Measurements from ENCODE around the gene HMOX1.

HMOX1 gene

DNA sequence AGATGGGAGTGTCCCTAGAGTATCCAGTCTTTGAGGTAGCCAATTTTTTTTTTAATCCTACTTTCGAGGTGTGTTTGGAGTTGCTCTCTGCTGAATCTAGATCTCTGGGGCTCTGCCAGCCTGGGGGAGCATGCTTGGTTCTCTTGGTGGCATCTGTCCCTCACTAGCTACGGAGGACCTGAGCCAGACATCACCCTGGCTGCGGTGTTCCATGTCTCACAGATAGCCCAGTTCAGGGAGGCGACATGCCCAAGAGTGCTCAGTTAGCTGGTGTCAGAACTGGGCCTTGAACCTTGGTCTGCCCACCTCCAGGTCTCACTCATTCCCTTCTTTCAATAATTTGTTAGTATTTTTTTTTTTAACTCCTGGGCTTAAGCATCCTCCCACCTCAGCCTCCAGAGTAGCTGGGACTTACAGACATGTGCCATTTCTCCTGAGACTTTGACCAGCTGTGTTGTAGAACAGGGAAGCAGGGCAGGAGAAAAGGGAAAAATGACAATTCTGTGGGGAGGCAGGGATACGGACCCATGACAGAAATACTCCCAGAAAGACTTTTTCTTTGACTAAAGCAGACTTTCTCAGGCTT is 621 bp downstream of the HMOX1 start:
- no peak for DNase-seq

DNA sequence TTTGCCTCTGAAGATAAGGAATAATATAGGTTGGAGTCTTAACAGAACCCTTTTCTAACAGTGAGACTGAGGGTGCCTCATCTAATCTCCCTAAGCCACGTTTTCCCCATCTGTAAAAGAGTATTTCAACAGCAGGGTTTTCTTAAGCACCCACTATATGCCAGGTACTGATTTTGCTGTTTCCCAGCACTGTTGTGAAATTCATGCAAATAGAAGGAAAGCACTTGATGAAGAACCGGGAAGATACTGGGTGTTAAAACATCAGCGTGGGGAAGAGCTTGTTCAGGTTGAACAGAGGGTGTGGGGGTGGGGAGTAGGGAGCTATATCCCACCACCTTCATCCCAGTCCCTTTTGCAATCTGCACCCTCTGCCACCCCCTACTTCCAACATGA is 2.8 kb downstream of the HMOX1 start:
- no peak for DNase-seq

DNA sequence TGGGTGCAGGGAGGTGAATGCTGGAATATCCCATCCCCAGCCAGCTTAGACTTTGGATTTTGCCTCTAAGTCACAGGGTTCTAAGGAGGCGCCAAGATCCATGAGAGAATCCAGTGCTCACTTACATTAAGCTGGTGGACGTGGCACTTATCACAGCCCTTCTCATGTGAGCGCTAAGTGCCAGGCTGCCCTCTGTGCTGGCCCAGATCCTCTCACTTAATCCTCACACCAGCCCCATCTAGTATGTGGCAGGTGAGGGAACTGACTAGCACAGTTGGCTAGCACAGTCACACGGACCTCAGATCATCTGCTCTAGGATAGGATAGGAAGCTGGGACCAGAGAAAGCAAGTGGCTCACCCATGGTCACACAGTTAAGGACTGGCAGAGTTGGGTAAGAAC is 3.6 kb downstream of the HMOX1 start:
- DNase-seq, result no peak

DNA sequence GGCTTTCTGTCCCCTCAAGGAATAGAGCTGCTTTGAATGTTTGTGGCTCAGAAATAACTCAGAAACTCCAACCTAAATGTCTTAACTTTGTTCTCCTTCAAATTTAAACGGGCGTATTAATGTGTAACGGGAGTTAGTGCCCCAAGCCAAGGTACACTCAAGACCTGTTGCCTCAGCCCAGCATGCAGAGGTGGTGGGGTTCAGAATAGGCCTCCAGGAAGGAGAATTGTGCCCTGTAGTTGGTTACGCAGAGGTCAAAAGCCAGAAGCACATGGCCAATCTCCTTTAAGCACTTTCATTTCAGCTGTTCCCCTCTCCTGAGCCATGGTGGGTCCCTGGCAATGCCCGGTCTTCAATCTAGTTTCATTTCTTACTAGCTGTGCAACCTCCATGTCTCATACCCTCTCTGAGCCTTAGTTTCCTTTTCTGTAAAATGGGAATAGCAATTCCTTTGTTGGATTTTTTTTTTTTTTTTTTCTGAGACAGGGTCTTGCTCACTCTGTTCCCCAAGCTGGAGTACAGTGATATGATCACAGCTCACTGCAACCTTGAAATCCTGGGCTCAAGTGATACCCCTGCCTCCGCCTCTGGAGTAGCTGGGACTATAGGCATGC is 4.2 kb downstream of the HMOX1 start:
- no peak for DNase-seq

DNA sequence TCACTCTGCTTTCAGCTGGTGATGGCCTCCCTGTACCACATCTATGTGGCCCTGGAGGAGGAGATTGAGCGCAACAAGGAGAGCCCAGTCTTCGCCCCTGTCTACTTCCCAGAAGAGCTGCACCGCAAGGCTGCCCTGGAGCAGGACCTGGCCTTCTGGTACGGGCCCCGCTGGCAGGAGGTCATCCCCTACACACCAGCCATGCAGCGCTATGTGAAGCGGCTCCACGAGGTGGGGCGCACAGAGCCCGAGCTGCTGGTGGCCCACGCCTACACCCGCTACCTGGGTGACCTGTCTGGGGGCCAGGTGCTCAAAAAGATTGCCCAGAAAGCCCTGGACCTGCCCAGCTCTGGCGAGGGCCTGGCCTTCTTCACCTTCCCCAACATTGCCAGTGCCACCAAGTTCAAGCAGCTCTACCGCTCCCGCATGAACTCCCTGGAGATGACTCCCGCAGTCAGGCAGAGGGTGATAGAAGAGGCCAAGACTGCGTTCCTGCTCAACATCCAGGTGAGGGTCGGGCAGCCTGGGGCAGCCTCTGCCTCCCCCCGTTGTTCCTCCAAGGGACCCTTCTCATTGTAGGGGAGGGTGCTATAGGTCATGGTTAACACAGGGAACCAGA is 5.9 kb downstream of the HMOX1 start:
- DNase-seq, result no peak

DNA sequence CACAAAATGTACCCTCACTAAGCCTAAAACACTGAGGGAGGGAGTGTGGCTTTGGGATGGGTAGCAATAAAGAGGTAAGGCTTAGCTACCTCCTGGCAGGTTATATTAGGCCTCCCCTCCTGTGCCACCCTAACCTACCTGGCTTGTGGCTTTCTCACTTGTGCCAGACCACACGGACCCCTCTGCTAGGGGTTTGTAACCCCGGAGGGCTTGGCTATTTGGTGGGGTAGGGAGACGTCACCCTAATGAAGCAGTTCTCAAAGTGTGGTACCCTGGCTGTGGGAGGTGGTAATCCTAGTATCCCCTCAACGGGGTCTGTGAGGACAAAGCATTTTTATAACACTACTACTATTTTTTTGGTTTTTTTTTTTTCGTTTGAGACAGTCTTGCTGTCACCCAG is 10.0 kb downstream of the HMOX1 start:
- DNase-seq, result no peak

DNA sequence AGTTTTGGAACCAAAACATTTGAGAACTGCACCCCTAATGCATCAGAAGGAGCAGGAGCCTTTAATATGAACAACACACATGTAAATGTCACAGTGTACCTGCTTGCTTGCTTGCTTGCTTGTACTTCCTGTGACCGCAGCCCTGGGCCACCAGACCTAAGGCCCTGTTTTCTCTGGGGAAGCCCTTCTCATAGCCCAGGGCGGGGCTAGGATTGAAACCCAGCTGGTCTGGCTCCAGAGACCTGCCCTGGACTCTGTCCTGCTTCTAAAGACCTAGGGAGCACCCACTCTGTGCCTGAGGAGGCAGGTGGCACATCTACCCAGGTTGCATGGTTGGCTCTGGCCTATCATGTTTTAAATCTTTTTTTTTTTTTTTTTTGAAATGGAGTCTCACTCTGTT is 11.5 kb downstream of the HMOX1 start:
- no peak for DNase-seq

DNA sequence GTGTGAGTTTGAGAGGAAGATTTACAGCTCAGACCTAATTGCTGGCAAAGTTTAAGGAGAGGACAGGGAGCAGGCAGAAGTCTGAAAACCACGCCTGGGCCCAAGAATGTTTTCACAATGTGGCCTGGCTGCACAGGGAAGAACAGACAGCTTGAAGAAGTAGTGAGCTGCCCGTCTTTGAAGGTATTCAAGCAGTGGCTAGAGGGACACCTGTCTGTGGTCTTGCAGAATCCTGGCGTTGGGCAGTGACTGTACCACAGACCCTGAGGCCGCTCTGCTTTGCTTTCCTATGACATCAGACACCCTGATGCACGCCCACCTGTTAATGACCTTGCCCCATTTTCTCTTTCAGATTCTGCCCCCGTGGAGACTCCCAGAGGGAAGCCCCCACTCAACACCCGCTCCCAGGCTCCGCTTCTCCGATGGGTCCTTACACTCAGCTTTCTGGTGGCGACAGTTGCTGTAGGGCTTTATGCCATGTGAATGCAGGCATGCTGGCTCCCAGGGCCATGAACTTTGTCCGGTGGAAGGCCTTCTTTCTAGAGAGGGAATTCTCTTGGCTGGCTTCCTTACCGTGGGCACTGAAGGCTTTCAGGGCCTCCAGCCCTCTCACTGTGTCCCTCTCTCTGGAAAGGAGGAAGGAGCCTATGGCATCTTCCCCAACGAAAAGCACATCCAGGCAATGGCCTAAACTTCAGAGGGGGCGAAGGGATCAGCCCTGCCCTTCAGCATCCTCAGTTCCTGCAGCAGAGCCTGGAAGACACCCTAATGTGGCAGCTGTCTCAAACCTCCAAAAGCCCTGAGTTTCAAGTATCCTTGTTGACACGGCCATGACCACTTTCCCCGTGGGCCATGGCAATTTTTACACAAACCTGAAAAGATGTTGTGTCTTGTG is 12.5 kb downstream of the HMOX1 start:
- no peak for DNase-seq

DNA sequence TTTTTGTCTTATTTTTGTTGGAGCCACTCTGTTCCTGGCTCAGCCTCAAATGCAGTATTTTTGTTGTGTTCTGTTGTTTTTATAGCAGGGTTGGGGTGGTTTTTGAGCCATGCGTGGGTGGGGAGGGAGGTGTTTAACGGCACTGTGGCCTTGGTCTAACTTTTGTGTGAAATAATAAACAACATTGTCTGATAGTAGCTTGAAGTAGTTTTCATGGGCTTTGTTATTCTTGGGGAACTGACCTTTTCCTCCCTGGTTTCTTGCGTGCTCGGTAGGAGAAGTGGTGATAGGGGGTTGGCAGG is 13.1 kb downstream of the HMOX1 start:
- no peak for DNase-seq

DNA sequence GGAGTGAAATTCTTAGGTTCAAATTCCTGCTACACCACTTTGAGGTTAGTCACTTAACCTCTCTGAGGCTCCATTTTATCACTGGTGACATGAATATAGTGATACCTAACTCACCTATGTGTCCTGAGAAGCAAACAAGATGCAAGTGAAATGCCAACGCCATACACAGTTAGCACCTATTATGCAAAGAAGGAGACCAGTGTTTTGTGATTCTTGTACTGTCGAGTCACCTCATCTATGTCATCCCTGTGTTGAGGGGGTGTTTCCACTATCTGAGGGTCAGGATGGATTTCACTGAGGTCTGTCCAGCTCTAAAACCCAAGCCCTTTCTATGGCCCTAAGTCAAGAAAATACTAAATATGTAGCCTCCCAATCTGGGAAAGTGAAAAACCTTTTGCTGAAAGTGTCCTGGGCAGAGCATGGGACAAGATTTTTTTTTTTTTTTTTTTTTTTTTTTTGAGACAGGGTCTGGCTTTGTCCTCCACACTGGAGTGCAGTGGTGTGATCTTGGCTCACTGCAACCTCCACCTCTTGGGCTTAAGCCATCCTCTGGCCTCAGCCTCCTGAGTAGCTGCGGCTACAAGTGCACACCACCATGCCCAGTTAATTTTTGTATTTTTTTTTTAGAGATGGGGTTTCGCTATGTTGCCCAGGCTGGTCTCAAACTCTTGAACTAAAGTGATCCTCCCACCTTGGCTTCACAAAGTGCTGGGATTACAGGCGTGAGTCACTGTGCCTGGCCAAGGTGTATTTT is 14.1 kb downstream of the HMOX1 start:
- no peak for DNase-seq

DNA sequence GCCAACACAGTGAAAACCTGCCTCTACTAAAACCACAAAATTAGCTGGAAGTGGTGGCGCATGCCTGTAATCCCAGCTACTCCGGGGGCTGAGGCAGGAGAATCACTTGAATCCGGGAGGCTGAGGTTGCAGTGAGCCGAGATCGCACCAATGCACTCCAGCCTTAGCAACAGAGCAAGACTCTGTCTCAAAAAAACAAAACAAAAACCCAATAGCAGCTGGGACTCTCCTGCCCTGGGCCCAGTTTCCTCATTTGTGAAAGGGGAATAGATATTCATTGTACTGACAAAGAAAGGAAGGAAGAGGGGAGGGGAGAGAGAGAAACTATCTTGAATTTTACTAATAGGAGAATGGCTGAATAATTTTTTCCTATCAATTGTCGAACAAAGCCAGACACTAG is 15.7 kb downstream of the HMOX1 start:
- DNase-seq, result peak; percentile 28 to 54

DNA sequence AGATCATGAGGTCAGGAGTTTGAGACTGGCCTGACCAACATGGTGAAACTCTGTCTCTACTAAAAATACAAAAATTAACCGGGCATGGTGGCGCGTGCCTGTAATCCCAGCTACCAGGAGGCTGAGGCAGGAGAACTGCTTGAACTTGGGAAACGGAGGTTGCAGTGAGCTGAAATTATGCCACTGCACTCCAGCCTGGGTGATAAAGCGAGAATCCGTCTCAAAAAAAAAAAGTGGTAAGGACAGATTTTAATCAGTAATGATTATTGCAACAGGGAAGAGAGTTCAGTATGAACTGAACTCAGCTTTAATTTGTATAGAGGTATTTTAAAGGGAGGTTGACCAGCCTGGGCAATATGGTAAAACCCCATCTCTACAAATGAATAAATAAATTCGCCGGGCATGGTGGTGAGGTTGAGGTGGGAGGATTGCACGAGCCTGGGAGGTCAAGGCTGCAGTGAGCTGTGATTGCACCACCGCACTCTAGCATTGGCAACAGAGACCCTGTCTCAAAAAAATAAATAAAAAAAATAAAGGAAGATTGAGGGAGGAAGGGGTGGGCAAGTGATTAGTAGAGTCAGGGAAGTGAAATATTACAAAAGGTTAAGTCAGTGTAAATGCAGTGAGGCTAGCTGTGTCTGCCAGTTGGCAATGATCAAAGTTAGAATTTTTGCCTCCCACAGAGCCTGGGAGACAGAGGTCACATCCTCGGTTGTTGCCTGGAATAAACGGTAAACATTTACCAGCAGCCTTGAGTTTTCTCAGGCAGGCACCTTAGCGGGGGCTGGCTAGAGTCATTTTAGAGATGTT is 16.4 kb downstream of the HMOX1 start:
- DNase-seq, result no peak

DNA sequence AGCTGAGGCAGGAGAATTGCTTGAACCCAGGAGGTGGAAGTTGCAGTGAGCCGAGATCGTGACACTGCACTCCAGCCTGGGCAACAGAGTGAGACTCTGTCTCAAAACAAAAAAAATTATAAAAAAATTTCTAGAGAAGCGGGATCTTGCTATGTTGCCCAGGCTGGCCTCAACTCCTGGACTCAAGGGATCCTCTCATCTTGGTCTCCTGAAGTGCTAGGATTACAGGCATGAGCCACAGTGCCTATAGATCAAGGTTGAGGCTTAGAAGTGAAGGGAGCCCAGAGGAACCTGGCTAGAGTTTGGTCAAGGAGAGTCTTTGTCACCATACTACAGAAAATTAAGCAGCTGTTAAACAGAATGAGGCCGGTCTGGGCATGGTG is 17.7 kb downstream of the HMOX1 start:
- no peak for DNase-seq

DNA sequence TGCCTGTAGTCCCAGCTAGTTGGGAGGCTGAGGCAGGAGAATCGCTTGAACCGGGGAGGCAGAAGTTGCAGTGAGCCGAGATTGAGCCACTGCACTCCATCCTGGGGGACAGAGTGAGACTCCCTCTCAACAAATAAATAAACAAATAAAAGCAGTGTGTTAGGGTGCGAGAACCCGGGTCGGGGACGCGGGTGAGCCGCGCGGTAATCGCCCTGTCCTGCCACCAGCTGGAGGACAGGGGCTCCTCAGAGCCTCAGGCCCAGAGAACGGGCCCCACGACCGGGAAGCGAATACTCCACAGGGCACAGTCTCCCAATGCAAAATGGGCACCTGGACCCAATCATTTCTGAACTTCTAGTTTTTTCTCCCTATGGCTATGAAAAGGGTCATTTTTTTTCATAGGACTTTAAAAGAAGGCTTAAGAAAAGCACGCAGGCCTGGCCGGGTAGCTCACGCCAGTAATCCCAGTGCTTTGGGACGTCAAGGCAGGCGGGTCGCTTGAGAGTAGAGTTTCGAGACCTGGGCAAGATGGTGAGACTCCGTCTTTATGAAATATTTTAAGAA is 18.3 kb downstream of the HMOX1 start:
- no peak for DNase-seq

DNA sequence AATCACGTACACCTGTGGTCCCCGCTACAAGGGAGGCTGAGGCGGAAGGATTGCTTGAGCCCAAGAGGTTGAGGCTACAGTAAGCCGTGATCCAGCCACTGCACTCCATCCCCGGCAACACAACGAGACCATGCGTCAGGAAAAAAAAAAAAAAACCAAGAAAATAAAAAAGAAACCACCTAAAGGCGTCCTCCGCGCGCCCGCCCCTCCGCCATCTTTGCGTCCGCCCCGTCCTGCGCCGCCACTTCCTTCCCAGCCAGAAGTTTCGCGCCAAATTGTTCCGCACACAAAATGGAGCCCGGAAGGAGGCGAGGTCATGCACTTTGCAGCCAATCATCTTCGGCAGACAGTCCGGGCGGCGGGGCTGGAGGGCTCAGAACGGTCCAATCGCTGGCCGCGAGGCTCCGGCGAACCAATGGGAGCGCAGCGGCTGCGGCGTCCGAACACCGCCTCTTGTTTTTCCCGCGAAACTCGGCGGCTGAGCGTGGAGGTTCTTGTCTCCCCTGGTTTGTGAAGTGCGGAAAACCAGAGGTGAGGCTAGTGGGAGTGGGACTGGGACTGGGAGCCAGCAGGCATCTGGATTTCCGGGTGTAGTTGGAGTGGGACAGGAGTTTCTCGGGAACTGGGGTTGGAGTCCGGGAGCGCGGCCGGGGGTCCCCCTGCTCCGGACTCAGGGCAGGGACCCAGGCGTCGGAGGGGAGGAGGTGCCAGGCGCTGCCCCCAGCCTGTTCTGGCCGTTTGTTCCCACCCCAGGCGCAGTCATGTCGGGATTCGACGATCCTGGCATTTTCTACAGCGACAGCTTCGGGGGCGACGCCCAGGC is 19.0 kb downstream of the HMOX1 start, which contains the start of gene MCM5:
TSS of gene MCM5 (plus strand) at position 463 of the 823 bp plus-strand sequence. CDS start at position 762, 299 bp downstream.
- DNase-seq, result peak; percentile 98 to 99

DNA sequence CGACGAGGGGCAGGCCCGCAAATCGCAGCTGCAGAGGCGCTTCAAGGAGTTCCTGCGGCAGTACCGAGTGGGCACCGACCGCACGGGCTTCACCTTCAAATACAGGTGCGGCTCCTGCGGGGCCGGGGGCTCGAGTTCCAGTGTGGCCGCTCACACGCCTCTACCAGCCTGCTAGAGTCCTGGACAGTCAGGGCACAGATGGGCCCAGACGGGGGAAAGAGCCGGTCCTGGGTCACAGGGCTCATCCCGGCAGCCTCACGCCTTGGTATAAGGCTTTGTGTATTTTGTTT is 19.6 kb downstream of the HMOX1 start:
- no peak for DNase-seq

DNA sequence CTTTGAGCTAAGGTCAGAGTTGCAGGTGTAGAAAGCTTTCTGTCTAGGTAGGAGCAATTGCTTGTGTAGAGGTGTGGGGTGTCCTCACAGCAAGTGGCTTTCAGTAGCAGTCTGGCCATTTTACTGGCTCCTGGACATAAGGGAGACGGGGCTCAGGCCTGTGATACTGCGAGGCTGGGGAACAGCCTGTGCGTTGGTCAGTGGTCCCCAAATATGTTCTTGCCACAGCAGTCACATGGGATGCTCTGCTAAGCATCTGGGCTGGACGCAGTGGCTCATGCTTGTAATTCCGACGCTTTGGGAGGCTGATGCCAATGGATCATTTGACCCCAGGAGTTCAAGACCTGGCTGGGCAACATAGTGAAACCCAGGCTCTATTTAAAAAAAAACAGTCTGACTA is 21.0 kb downstream of the HMOX1 start:
- DNase-seq, result no peak

DNA sequence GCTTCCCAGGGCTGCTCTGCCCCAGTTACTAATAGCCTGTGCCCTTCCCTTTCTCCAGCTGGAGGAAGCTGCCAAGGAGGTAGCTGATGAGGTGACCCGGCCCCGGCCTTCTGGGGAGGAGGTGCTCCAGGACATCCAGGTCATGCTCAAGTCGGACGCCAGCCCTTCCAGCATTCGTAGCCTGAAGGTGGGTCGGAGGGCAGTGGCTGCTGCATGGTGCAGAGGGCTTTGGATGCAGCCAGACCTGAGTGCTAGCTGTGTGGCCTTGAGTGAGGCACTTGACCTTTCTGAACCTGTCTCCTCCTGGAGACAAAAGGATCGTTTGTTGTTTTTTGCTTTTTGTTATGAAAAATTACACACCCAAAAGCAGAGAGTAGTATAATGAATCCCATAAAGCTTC is 22.5 kb downstream of the HMOX1 start:
- no peak for DNase-seq

DNA sequence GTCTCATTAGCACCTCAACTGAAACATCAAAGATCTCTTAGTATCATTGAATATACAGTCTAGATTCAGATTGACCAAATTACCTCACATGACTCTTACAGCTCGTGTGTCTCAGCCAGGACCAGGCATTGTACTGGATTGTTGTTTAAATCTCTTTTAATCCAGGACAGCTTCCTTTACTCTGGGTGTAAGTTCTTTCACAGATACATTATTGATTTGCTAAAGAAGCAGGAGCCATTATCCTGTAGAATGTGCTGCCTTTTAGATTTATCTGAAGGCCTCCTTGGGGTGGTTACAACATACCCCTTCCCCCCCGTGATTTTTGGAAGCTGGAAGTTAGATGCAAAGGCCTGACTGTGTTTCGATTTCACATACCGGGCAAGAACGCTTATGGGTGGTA is 23.3 kb downstream of the HMOX1 start:
- no peak for DNase-seq

DNA sequence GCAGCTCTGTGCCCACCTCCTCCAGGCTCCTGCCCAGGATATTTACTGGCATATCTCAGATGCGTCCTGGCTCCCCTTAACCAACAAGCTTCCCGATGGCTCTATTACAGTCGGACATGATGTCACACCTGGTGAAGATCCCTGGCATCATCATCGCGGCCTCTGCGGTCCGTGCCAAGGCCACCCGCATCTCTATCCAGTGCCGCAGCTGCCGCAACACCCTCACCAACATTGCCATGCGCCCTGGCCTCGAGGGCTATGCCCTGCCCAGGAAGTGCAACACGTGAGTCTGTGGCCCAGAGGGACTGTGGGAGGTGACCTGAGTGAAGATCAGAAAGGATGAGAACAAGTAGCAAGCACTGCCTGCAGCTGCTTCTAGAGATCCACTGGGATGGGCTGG is 25.5 kb downstream of the HMOX1 start:
- DNase-seq, result no peak

DNA sequence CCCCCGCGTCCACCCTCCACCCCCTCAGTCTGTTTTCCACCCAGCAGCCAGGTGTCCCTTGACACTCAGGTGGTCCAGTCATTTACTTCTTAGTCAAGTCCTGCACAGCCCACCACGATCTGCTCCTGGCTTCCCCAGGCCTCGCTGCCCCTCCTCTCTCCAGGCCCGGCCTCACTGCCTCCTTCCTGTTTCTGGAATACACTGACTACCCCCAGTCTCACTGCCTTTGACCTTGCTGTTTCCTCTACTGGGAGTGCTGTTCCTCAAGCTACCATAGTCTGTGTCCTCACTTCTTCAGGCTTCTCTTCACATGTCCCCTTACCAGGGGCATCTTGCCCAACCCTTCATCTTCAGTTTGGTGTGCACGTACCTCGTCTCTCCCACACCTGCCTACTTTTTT is 26.5 kb downstream of the HMOX1 start:
- peak; percentile 16 to 21 for DNase-seq
